Liver (tissue), 9 donors: Measurements from ENCODE around the gene DIAPH3. TPM values are rescaled to one million over a fixed set of nuclear protein-coding genes. Genes with fewer than 3 reads are reported as not detected.

Source experiments
- DNase-seq: peaks from one replicate; pipeline ENCODE4 v3.0.0-alpha.2; 2017; ENCODE audit warnings: low spot score
- H3K27ac ChIP-seq, 2 donors: one replicate each; pipeline ENCODE4 v1.7.0; 2013; ENCODE audit warnings: inconsistent platforms in 2 of 2, low read length in 2 of 2, control low read depth in 1 of 2, low read depth in 1 of 2, mild to moderate bottlenecking in 1 of 2
- H3K27me3 ChIP-seq, 4 donors: one replicate each; pipeline versions ENCODE4 v1.6.1 to v1.7.0; 2013; ENCODE audit warnings: low read length in 3 of 4, inconsistent platforms in 1 of 4, mild to moderate bottlenecking in 1 of 4, moderate library complexity in 1 of 4; ENCODE audit not compliant: control insufficient read depth in 4 of 4, insufficient read depth in 4 of 4
- H3K36me3 ChIP-seq, 4 donors: one replicate each; pipeline versions ENCODE4 v1.6.1 to v1.7.0; 2013; ENCODE audit warnings: low read length in 3 of 4, mild to moderate bottlenecking in 3 of 4, low read depth in 1 of 4, moderate library complexity in 1 of 4; ENCODE audit not compliant: control insufficient read depth in 4 of 4, insufficient read depth in 3 of 4
- H3K4me1 ChIP-seq, 4 donors: one replicate each; pipeline versions ENCODE4 v1.6.1 to v1.7.0; 2013; ENCODE audit warnings: low read length in 3 of 4, mild to moderate bottlenecking in 3 of 4, moderate library complexity in 1 of 4; ENCODE audit not compliant: control insufficient read depth in 4 of 4, insufficient read depth in 4 of 4
- H3K4me3 ChIP-seq, 3 donors: one replicate each; pipeline versions ENCODE4 v1.6.1 to v1.7.0; 2013; ENCODE audit warnings: low read length in 3 of 3, control low read depth in 1 of 3, low read depth in 1 of 3, mild to moderate bottlenecking in 1 of 3
- H3K9ac ChIP-seq, 2 donors: one replicate each; pipeline ENCODE4 v1.7.0; 2013; ENCODE audit warnings: low read length in 2 of 2, mild to moderate bottlenecking in 2 of 2, moderate library complexity in 2 of 2, control low read depth in 1 of 2, low read depth in 1 of 2
- H3K9me3 ChIP-seq, 4 donors: one replicate each; pipeline versions ENCODE4 v1.6.1 to v1.7.0; 2013; ENCODE audit warnings: low read length in 3 of 4; ENCODE audit not compliant: control insufficient read depth in 4 of 4
- EGR1 ChIP-seq, 2 donors: IDR thresholded peaks; 2 replicates each; pipeline ENCODE4 v1.6.1; 2016 to 2018; ENCODE audit warnings: antibody characterized with exemption in 2 of 2, low read depth in 2 of 2
- FOXA1 ChIP-seq: IDR thresholded peaks from 2 replicates; pipeline ENCODE4 v1.6.1; 2016; ENCODE audit warnings: antibody characterized with exemption
- FOXA2 ChIP-seq: IDR thresholded peaks from 2 replicates; pipeline ENCODE4 v1.6.1; 2016; ENCODE audit warnings: antibody characterized with exemption
- GABPA ChIP-seq, 2 donors: IDR thresholded peaks in 1 of 2; conservative IDR thresholded peaks in 1 of 2; 2 replicates each; pipeline ENCODE4 v1.6.1; 2016; ENCODE audit warnings: antibody characterized with exemption in 2 of 2, mild to moderate bottlenecking in 1 of 2, moderate library complexity in 1 of 2
- HNF4A ChIP-seq, 2 donors: conservative IDR thresholded peaks; 2 replicates each; pipeline ENCODE4 v1.6.1; 2016; ENCODE audit warnings: antibody characterized with exemption in 2 of 2, mild to moderate bottlenecking in 2 of 2
- HNF4G ChIP-seq: IDR thresholded peaks from 2 replicates; pipeline ENCODE4 v1.6.1; 2016; ENCODE audit warnings: antibody characterized with exemption
- JUND ChIP-seq, 2 donors: IDR thresholded peaks; 2 replicates each; pipeline ENCODE4 v1.6.1; 2016; ENCODE audit warnings: antibody characterized with exemption in 2 of 2
- NR2F2 ChIP-seq: IDR thresholded peaks from 2 replicates; pipeline ENCODE4 v1.6.1; 2016; ENCODE audit warnings: antibody characterized with exemption
- RAD21 ChIP-seq, 2 donors: IDR thresholded peaks; 2 replicates each; pipeline ENCODE4 v1.6.1; 2016; ENCODE audit warnings: antibody characterized with exemption in 2 of 2, mild to moderate bottlenecking in 2 of 2
- RXRA ChIP-seq, 2 donors: IDR thresholded peaks; 2 replicates each; pipeline ENCODE4 v1.6.1; 2017 to 2018; ENCODE audit warnings: antibody characterized with exemption in 2 of 2, mild to moderate bottlenecking in 1 of 2
- YY1 ChIP-seq: IDR thresholded peaks from 2 replicates; pipeline ENCODE4 v1.6.1; 2016; ENCODE audit warnings: antibody characterized with exemption, mild to moderate bottlenecking
- WGBS: extraction: QIAGEN DNeasy Blood & Tissue Kit; methylation state at CpG from one replicate; pipeline ENCODE4 v1.1.7; 2013; 5-methylcytosine and 5-hydroxymethylcytosine counted together
- polyA plus RNA-seq, 2 donors: library from polyadenylated mRNA; stranded (reverse) in 1 of 2; unstranded in 1 of 2; fragments of 200-250 nt in 1 of 2; fragments of >200 nt in 1 of 2; fragmentation: Nextera tagmentation in 1 of 2; extraction: Ambion mirVana in 1 of 2; gene quantifications; one replicate each; pipeline versions ENCODE4 v1.2.1 to v1.2.3, GENCODE V29; 2013 to 2015
- total RNA-seq, 2 donors: library from RNA; depleted of rRNA; stranded (reverse); fragments of >200 nt; gene quantifications; one replicate each; pipeline ENCODE4 v1.2.3, GENCODE V29; 2014
- TF ChIP-seq, protein P1 (sequence below): IDR thresholded peaks from 2 replicates; pipeline ENCODE4 v1.6.1; 2016; ENCODE audit warnings: antibody characterized with exemption
- TF ChIP-seq, protein P2 (sequence below): fragments of 150-350 bp; IDR thresholded peaks from 2 replicates; pipeline ENCODE4 v1.5.1; 2017; ENCODE audit warnings: improper control_type of control experiment, low read depth, low read length; ENCODE audit not compliant: missing input control
- TF ChIP-seq, protein P3 (sequence below): IDR thresholded peaks from 2 replicates; pipeline ENCODE4 v1.6.1; 2016; ENCODE audit warnings: antibody characterized with exemption
- donor health status: healthy.
- donor health status: healthy.
- donor health status: healthy.
- donor health status: healthy.
- donor health status: healthy.

Gene DIAPH3
- total and polyA plus RNA-seq, 4 donors, result 0.08 to 11.1 (median 0.27) TPM

DNA sequence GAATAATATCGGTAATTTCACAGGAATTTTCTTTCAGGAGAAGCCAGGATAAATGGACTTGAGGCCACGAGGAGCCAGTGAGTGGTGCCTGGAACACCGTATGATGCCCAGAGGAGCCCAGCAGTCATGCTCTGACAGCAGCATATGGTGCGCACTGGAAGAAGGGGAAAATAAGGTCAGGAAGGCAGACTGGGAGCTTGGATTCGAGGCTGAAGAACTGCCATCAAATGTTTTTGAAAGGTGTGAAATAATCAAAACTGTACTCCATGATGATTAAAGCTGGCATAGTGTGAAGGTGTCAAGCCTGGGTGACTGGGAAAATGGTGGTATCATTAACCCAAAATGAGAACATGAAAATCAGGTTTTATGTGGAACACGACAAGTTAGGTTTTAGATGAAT, 374.2 kb downstream of the DIAPH3 start (continued):
- TF ChIP-seq, protein P1, sequence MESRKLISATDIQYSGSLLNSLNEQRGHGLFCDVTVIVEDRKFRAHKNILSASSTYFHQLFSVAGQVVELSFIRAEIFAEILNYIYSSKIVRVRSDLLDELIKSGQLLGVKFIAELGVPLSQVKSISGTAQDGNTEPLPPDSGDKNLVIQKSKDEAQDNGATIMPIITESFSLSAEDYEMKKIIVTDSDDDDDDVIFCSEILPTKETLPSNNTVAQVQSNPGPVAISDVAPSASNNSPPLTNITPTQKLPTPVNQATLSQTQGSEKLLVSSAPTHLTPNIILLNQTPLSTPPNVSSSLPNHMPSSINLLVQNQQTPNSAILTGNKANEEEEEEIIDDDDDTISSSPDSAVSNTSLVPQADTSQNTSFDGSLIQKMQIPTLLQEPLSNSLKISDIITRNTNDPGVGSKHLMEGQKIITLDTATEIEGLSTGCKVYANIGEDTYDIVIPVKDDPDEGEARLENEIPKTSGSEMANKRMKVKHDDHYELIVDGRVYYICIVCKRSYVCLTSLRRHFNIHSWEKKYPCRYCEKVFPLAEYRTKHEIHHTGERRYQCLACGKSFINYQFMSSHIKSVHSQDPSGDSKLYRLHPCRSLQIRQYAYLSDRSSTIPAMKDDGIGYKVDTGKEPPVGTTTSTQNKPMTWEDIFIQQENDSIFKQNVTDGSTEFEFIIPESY, result no peak
- TF ChIP-seq HNF4A (conservative IDR thresholded peaks at IDR 0.05), result no peak
- TF ChIP-seq HNF4G, result no peak

- Histone ChIP-seq H3K27me3 (no peaks in the 10 kb centered on the region), H3K9ac (no peak overlapping the region), H3K4me1 (no peaks in the 10 kb centered on the region), H3K27ac (no peak overlapping the region), H3K9me3 (no peaks in the 10 kb centered on the region), H3K4me3 (no peak overlapping the region), H3K36me3 (no peaks in the 10 kb centered on the region)
- TF ChIP-seq EGR1 (IDR thresholded peaks at IDR 0.05; ENCODE audit: low read depth in 2 of 2) (no peak), GABPA (IDR thresholded peaks at IDR 0.05 in 1 of 2, conservative IDR thresholded peaks at IDR 0.05 in 1 of 2) (no peak), JUND (IDR thresholded peaks at IDR 0.05) (no peak), FOXA1 (no peak), HNF4G (no peak), NR2F2 (no peak)
- TF ChIP-seq, protein P2, sequence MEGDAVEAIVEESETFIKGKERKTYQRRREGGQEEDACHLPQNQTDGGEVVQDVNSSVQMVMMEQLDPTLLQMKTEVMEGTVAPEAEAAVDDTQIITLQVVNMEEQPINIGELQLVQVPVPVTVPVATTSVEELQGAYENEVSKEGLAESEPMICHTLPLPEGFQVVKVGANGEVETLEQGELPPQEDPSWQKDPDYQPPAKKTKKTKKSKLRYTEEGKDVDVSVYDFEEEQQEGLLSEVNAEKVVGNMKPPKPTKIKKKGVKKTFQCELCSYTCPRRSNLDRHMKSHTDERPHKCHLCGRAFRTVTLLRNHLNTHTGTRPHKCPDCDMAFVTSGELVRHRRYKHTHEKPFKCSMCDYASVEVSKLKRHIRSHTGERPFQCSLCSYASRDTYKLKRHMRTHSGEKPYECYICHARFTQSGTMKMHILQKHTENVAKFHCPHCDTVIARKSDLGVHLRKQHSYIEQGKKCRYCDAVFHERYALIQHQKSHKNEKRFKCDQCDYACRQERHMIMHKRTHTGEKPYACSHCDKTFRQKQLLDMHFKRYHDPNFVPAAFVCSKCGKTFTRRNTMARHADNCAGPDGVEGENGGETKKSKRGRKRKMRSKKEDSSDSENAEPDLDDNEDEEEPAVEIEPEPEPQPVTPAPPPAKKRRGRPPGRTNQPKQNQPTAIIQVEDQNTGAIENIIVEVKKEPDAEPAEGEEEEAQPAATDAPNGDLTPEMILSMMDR, result no peak
- TF ChIP-seq, protein P3, sequence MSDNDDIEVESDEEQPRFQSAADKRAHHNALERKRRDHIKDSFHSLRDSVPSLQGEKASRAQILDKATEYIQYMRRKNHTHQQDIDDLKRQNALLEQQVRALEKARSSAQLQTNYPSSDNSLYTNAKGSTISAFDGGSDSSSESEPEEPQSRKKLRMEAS, result no peak
- DNase-seq, result no peak
Observed at GRCh38 chr13:59787679-59788078, 376.0 kb downstream of the DIAPH3 start.

GRCh38 chr13:59782696-59783095, 381.0 kb downstream of the DIAPH3 start:
- H3K36me3 ChIP-seq, result no peaks in the 10 kb centered on the region
- 86% methylated on average over 4 of the region's 4 CpGs for WGBS
- no peak overlapping the region for H3K9ac ChIP-seq
- DNase-seq, result no peak
- H3K4me3 ChIP-seq, result no peak overlapping the region
- no peaks in the 10 kb centered on the region for H3K27me3 ChIP-seq
- H3K27ac ChIP-seq, result no peak overlapping the region
- H3K9me3 ChIP-seq, result no peaks in the 10 kb centered on the region
- H3K4me1 ChIP-seq, result no peaks in the 10 kb centered on the region
- TF ChIP-seq HNF4G (no peak), FOXA1 (no peak), RAD21 (IDR thresholded peaks at IDR 0.05) (no peak), FOXA2 (no peak), YY1 (no peak), RXRA (IDR thresholded peaks at IDR 0.05) (no peak), GABPA (IDR thresholded peaks at IDR 0.05 in 1 of 2, conservative IDR thresholded peaks at IDR 0.05 in 1 of 2) (no peak), JUND (IDR thresholded peaks at IDR 0.05) (no peak), HNF4A (conservative IDR thresholded peaks at IDR 0.05) (no peak)
- TF ChIP-seq, protein P3, result no peak
- TF ChIP-seq, protein P2, result no peak
